SK-N-SH (cell line): ENCODE data around the gene NACA2.

Experiments
- EP300 ChIP-seq, 2 experiments: IDR thresholded peaks; 2 replicates each; pipeline versions ENCODE4 v1.4.0 to v1.6.1; 2012; ENCODE audit warnings: borderline replicate concordance in 1 of 2, low read depth in 1 of 2, low read length in 1 of 2
- GABPA ChIP-seq: IDR thresholded peaks from 2 replicates; pipeline ENCODE4 v1.4.0; 2012; ENCODE audit warnings: low read depth, mild to moderate bottlenecking
- TAF1 ChIP-seq: IDR thresholded peaks from 2 replicates; pipeline ENCODE4 v1.6.1; 2012; ENCODE audit warnings: low read depth, mild to moderate bottlenecking, low read length, moderate library complexity, borderline replicate concordance
- USF1 ChIP-seq: IDR thresholded peaks from 2 replicates; pipeline ENCODE4 v1.4.0; 2012; ENCODE audit warnings: low read depth, borderline replicate concordance
- USF2 ChIP-seq: fragments of 150-350 bp; IDR thresholded peaks from 2 replicates; pipeline ENCODE4 v1.6.1; 2017; ENCODE audit warnings: antibody characterized with exemption, low read length, low read depth, borderline replicate concordance

- TF ChIP-seq TAF1: no peak
- TF ChIP-seq GABPA: no peak
- TF ChIP-seq EP300 (IDR thresholded peaks at IDR 0.05; ENCODE audit: borderline replicate concordance in 1 of 2, low read depth in 1 of 2, low read length in 1 of 2): no peak
- no peak for TF ChIP-seq USF2
- TF ChIP-seq USF1: no peak
Measured at GRCh38 chr17:61639818-61640217, 48.8 kb upstream of the NACA2 start.
